HG03565 (cell line): ENCODE data around the gene ARL11.
"Not testable (repeated sequence)": the region's sequence is repeated elsewhere in the genome, so short reads cannot be mapped to it uniquely, and the experiment has no call there.

Experiments used
- ATAC-seq: cut with Tn5 transposase; IDR thresholded peaks from one replicate; pipeline ENCODE4 v1.9.1; 2021; ENCODE audit warnings: mild to moderate bottlenecking, moderate library complexity; ENCODE audit not compliant: unreplicated experiment

The ARL11 gene

GRCh38 chr13:49627831-49628652 is at the start of gene ARL11:
Gene ARL11, plus strand, starts transcription at chr13:49628507. Its CDS starts 1,941 bp downstream, at chr13:49630448.
- peak; percentile 91 for ATAC-seq

- no peak for ATAC-seq
Measured at GRCh38 chr13:49579501-49579900, 48.8 kb upstream of the ARL11 start.

GRCh38 chr13:49580980-49581680 is 47.2 kb upstream of the ARL11 start:
- ATAC-seq, result no peak

GRCh38 chr13:49584771-49585182 is 43.5 kb upstream of the ARL11 start:
- peak; percentile 6 for ATAC-seq

GRCh38 chr13:49585220-49586157 is 42.8 kb upstream of the ARL11 start, which contains the start of gene RCBTB1:
Gene RCBTB1, minus strand, starts transcription at chr13:49585558. Its CDS starts 18,279 bp downstream, at chr13:49567279.
- ATAC-seq, result peak; percentile 76

- ATAC-seq, result no peak
Measured at GRCh38 chr13:49586717-49587116, 41.6 kb upstream of the ARL11 start.

- ATAC-seq, result no peak
Measured at GRCh38 chr13:49587311-49587847, 40.9 kb upstream of the ARL11 start.

GRCh38 chr13:49590714-49591113 is 37.6 kb upstream of the ARL11 start:
- not testable (repeated sequence) for ATAC-seq

GRCh38 chr13:49593876-49594275 is 34.4 kb upstream of the ARL11 start:
- not testable (repeated sequence) for ATAC-seq

- no peak for ATAC-seq
Measured at GRCh38 chr13:49594576-49594975, 33.7 kb upstream of the ARL11 start.

- no peak for ATAC-seq
Measured at GRCh38 chr13:49596221-49596620, 32.1 kb upstream of the ARL11 start.

GRCh38 chr13:49597043-49597641 is 31.2 kb upstream of the ARL11 start:
- ATAC-seq, result no peak

- ATAC-seq, result no peak
Measured at GRCh38 chr13:49602005-49602404, 26.3 kb upstream of the ARL11 start.

- ATAC-seq, result not testable (repeated sequence)
Measured at GRCh38 chr13:49602615-49603014, 25.7 kb upstream of the ARL11 start.

GRCh38 chr13:49604570-49604969 is 23.7 kb upstream of the ARL11 start:
- ATAC-seq, result no peak

- peak; percentile 94 for ATAC-seq
Measured at GRCh38 chr13:49606747-49607648, 21.3 kb upstream of the ARL11 start.

- ATAC-seq, result no peak
Measured at GRCh38 chr13:49607761-49608160, 20.5 kb upstream of the ARL11 start.

- no peak for ATAC-seq
Measured at GRCh38 chr13:49608651-49609331, 19.5 kb upstream of the ARL11 start.

GRCh38 chr13:49610176-49610575 is 18.1 kb upstream of the ARL11 start:
- no peak for ATAC-seq
